GM11168 (cell line): ENCODE data around the gene HK2.
"Not testable (repeated sequence)": the region's sequence is repeated elsewhere in the genome, so short reads cannot be mapped to it uniquely, and the experiment has no call there.

Experiments
- in situ Hi-C: fragments of 300-500 bp; cut with MboI; formaldehyde crosslinking; loops from one replicate; pipeline ENCODE4 v1.12.0; 2022; ENCODE audit warnings: low sequenced_read_pairs; ENCODE audit not compliant: unreplicated experiment

The HK2 gene

DNA sequence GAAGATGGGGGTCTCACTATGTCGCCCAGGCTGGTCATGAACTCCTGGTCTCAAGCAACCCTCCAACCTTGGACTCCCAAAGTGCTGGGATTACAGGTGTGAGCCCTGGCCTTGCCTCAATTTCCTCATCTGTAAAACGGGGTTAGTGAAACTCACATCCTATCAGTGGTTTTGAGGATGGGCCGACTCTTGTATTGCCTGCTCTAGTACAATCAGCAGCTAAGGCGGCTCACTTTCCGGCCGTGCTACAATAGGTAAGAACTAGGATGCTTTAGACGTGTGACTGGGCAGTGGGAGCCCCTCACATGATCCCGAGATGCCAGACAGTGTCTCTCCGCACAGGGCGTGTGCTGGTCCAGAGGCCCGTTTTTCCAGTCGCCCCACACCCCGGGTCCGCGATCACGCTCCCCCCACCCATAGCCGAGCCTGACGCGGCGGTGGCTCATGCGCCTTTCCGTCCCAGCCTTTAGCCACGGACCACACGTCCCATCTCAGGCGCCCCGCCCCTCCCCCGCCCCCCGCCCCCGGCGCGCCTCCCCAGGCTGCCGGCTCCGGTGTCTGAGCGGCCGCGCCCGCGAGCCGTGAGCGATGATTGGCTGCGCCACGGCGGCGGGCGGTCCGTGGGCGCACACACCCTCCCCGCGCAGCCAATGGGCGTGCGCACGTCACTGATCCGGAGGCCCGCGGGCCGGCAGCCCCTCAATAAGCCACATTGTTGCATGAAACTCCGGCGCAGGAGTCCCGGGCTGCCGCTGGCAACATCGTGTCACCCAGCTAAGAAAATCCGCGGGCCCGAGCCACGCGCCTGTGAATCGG lies at the start of gene HK2:
Gene HK2 (plus strand): TSS at position 710 of the 816 bp plus-strand sequence. CDS start 454 bp downstream, outside the sequence.
- in situ Hi-C loops, result no loop called here

DNA sequence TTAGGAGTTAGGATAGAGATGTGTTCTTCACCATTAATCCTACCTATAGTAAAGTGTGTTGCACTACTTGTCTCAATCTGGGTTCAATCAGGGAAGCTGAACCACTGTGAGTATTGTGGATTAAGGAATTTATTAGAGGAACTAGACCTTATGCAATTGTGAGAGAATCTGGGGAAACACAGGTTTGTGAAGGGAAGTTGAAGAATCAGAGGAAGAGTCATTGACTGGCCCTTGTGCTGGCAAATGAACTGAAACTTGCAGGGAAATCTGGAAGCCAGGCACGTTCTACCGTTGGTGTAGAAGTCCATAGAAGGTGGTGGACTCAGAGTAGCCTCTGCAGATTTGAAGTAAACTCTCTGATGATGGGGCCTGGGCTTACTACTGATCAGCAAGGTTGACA lies 44.7 kb upstream of the HK2 start:
- in situ Hi-C loops, result no loop called here

DNA sequence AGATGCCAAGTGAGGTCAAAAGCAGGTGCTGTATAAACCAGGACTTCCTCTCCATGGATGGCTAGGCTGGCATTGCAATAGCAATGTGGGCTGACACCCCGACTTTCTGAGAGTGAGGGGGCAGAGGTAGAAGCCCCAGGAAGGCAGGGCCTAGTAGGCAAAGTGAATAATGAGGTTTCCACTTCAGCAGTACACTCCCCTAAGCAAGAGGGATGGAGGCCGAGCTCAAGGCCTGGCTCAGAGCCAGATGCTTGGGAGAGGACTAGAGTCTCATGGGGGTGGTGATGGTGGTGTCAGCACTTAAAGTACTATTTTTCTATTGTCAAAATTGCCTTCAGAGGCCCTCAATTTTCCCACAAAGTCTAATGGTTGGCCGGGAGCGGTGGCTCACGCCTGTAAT lies 41.6 kb upstream of the HK2 start:
- in situ Hi-C loops, result no loop called here

DNA sequence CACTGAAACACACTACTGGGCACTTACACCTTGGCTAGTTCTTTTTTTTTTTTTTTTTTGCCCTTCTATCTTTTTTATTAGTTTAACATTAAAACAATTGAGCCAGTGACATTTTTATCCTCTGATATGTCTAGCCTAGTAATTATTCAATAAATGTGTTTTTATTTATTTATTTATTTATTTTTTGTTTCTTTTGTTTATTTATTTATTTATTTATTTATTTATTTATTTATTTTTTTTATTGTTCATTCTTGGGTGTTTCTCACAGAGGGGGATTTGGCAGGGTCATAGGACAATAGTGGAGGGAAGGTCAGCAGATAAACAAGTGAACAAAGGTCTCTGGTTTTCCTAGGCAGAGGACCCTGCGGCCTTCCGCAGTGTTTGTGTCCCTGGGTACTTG lies 39.0 kb upstream of the HK2 start:
- in situ Hi-C loops, result not testable (repeated sequence)

DNA sequence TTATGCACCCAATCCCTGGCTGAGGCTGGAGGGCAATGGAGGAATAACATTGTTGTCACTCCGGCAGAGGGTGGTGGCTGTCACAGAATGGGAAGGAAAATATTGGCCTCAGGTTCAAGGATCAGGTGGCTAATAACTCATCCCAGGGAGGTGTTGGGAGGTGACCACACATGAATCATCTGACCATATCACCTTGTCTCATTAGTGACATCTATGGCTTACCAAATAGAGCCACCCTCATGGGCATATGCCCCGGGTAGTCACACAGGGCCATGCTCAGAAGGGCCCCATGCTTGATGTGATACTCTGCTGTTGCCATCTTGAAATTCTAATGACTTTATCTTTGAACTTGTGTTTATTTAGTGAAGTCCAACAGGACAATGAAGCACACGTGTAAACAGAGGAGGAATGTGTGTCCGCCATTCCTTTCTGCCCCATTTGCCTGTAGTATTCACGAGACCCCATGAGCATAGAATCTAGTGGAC lies 27.5 kb upstream of the HK2 start:
- in situ Hi-C loops, result no loop called here

DNA sequence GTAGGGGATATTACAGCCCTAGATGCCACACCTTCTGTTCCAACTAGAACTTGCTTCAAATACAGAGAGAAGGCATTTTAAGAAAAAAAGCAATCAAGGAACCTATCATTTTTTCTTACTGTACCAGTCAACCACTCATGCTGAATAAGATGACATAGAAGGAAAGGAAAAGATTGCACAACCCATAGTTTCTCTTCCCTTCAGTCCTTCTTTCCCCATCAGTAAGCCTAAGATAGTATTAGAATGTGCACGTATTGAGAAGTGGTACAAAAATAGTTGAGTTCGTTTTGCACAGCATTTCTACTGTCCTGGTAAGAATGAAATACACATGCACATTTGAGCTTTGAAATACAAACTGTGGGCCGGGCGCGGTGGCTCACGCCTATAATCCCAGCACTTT lies 27.0 kb upstream of the HK2 start:
- in situ Hi-C loops, result no loop called here

DNA sequence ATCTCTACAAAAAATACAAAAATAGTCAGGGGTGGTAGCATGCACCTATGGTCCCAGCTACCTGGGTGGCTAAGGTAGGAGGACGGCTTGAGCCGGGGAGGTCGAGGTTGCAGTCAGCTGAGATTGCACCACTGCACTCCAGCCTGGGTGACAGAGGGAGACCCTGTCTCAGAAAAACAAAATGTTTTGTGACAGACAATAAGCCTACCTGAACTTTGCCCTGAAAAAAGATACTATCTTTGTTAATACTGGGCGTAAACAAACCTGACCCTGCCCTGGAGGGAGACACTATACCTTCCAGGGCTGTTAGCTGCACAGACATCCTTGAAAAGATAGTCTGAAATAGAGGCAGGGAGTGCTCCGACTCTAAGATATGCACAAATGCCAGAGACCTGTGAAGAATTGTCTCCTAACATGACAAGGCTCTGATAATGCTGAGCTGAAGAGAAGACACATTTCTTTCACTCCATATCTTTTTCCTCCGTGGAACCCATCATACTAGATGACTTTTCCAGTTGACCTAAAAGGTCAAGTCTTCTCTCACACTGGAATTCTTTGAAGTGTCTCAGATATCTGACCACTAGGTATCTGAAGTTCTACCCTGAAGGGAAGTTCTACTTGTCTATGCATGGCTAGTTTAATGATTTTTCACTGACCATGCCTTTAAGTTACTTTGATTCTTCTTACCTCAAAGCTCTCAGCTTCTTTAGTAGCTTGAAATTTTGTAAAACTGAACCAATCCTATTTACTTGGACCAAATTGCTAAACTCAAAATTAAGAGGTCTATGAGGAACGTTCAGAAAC lies 20.9 kb upstream of the HK2 start:
- in situ Hi-C loops, result no loop called here

DNA sequence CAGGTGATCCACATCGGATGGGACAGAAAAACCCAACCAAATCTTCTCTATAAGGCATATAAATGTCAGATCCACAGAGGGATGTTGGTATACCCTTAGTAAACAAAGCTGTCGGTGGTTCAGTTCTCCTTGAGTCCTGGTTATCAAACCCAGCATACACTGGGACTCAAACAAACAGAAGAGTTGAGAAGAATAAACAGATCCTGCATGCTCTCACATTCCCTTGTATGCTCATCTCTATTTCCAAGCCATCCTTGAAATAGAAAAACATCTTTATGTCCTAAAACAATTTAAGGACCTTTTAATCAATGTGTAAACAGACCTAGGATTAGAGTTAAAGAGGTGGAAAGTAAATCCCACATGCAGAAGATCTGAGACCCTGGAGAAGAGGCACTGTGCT lies 19.8 kb upstream of the HK2 start:
- in situ Hi-C loops, result no loop called here

DNA sequence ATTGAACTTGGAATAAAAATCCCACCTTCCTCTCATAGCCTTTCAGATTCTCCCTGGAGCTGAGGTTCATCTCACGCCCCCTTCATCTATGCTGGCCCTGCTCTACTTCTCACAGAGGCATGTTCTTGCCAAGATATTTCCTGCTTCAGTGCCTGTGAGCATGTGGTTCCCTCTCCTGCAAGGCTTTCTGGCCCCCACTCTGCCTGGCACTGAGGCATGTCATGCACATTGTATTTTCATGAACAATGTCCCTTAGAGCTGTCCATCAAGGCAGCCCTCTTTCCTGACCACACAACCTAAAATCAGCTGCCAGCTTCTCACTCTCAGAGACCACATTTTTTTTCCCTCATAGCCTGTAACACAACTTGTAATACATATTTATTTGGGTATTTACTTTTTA lies 18.0 kb upstream of the HK2 start:
- in situ Hi-C loops, result no loop called here

DNA sequence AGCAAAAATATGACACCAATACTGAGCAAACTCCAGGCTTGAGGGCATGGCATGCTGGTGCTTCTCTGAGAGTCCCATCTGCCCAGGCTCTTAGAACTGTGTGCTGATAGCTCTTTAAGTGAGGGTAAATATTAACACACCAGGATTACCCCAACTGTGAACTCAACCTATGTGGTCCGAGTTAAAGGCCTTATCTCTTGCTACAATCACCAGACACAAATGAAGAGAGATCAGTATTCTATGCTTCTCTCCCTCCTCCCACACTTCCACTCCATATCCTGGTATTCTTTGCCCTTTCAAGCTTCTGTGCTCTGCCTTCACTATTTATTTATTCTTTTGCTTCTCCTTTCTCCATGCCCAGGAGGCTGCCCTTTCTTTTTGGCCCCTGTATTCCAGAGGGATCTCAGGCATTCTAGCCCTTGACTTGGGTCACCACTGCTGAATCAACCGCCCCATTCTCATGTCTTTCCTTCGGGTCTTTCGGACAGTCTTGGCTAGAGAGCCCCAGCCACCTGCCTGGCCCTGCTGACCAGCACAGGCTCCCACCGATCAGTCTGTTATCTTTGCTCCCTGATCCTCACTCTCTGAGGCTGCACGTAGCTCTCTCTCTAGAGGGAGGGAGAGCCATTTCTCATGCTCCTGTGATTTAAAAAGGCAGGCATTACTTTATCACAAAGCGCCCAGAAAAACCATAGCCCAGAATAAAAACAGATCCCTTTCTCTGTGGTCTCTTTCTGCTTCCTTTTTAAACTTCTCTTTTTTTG lies 17.2 kb upstream of the HK2 start:
- in situ Hi-C loops, result no loop called here

DNA sequence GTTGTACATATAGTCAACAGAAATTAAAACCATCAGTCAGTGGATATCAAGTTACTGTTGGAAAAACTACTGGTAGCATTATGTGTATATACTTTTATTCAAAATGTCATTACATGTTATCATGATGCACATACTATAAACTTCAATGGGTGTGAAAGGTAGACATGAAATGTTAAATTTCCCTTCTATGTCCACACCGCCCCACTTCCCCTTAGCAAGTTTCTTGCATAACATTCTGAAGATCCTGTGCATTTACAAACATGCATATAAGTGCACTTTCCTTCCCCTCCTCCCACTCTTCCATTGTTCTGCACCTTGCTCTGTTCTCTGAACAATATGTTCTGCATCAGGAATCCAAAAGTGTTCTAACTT lies 16.6 kb upstream of the HK2 start:
- in situ Hi-C loops, result no loop called here

DNA sequence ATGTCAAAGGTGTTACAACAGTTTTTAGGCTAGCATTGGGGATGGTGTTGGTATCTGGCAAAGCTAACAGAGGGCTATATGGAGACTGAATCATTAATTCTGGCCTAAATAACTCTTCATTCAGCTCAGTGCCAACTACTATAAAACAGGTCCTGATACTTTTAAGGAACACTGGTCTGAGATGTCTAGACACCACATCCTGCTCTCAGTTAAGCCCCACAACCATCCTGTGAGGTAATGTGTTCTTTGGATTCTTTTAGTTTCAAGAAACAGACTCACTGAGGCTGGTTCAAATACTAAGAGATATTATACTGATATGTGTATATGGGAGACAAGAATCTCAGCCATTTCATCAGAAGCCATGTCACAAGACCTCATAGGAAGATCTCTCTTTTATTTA lies 14.2 kb upstream of the HK2 start:
- in situ Hi-C loops, result no loop called here

DNA sequence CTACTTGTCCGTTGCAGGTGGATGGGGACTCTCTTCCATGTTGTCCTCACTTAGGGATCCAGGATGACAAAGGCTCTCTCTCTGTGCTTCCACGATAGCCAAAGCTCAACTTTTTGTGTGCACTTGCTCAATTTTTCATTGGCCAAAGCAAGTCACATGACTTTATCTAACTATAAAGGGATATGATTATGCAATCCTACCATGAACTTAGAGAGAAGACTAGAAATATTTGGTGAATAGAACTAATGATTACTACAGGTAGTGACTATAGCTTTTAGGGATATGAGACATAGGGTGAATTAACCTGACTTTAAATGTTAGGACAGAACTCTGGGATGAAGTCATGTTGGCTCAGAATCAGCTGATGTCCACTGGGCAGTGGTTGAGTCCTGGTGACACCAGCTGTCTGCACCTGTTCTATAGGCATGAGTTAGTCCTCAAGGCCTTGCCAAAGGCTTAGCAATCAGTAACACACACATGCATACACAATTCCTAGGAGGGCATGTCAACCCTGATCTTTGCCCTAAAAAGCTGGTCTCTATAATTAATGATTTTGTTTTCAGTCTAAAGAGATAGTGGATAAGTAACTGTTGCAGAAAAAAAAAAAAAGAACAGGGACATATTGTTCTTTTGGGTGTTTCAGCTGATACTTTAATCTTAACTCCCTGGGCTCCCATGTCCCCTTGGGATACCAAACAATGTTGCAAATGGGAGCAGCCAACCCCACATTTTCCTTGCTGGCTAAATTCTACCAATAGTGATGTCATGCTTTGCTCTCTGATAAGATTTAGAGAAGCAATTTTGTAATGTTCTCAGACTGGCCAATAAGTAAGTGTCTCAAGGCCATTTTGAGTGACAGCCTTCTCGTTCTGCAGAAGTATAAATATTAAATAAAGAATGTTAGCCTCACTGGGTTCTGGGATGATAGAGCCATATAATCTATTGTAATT lies 12.5 kb upstream of the HK2 start:
- in situ Hi-C loops, result no loop called here

DNA sequence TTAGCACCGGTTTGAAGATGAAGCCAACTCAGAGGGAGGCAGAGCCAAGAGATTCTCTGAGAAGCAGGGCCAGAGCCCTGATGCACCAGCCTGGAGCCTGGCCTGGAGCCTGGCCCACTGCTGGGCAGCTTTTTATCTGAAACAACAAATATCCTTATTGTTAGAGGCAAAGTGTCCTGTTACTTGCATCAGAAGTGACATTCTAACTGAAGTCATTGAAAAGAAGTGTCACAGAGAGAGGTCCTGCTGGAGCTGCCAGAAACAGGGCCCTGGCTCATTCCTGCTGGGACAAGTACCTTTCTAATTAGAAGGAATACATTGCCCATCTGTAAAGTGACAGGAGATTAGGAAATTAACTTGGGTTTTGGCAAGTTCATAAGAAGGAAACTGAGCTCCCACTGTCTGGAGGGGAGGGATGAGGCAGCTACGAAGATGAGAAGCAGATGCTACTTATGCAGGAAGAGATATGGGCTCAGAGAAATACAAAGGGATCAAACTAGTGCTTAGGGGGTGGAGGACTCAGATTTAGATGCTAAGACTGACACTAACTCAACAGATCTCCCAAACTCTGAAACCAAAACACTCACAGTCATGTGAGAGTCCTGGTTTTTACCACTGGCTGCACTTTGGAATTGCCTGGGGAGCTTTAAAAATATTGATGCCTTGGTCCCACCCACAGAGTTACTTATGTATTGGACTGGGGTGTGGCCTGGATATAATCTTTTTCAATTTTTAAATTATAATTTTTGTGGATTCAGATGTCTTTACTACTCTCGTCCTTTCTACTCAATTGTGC lies 11.0 kb upstream of the HK2 start:
- in situ Hi-C loops, result no loop called here

DNA sequence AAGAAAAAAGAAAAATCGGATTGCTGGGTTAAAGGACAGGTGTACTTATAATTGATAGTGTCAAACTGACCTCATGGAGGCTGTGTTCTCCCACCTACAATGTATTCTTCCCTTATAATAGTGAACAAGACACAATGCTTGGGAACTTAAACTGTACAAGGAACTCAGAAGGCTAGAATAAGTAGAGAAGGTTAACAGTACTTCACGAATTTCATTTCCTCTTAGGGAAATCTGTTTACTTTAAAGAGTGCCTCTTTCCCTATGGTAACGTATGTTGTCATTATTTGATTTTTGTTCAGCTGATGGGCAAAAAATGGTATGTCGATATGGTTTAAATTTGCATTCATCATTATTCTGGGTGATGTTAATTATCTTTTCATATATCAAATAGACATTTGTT lies 9.2 kb upstream of the HK2 start:
- in situ Hi-C loops, result no loop called here

DNA sequence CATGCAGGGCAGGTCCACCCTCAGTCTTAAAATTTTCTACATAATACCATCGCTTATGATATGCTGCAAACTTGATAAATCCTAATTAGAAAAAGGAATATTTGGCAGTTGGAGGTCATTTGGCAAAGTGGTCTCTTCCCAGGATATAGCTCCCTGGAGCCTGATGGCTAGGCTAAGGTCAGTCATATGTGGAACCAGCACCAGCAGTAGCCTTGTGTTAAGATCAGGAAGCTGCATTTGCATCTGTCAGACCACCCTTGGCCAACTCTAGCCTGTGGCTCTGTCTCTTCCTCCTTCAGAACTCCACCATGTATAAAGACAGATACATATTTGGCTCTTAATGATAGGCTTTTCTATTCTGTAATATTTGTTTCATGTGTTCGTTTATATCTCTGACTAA lies 5.4 kb upstream of the HK2 start:
- in situ Hi-C loops, result no loop called here

DNA sequence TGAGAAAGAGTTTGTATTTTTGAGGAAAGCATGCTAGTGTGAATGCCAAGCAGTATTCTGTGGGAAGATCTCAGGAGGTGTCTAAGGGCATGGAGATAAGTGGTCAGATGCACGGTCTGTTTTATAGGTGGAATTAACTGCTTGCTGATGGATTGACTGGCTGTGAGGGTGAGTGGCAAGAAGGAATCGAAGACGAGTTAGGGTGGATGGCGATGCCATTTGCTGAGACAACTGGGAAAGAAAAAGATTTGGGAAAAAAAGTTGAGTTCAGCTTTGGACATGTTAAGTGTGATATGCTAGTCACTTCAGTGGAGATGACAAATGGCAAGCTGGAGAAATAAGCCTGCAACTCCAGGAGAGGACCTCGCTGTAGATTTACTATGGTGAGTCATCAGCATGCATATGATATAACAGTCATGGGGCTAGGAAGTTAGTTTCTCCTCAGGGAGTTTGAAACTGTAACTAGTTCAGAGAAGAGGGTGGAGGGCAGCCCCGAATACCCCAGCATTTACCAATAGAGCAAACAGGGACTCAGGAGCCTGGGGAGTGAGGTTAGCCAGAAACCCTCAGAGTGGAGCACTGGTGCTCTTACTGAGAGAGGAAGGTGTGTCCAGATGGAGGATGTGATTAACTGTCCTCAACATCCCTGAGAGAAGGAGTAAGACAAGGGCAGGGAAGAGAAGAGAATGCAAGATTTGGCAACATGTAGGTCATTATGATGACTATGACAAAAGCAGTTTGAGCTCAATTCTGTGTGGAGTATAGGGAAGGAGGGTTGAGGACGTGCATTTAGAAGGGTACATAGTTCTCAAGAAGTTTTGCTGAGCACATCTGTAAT lies 2.0 kb upstream of the HK2 start:
- in situ Hi-C loops, result no loop called here

DNA sequence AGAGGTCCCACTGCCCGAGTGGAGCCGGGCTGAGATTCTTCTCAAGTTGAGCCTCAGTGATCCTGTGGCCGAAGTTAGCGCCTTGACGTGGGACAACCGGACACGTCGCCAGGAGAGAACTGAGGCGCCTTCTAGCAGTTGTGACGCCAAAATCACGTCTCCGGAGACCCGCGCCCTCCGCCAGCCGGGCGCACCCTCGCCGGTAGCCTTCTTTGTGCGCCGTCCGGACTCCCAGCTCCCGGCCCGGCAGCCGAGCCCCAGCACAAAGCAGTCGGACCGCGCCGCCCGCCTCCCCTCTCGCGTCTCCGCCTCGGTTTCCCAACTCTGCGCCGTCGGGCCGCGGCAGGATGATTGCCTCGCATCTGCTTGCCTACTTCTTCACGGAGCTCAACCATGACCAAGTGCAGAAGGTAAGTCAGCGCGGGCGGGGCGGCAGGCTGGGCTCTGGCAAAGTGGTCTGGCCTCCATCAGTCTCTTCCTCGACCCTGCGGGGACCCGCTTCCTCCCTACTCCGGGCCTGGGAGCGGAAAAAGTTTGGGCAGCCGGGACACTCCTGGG lies 386 bp downstream of the HK2 start:
- in situ Hi-C loops, result not testable (repeated sequence)
